HG02610 (cell line): ENCODE results near the gene LLPH.
"Not testable (repeated sequence)": the region's sequence is repeated elsewhere in the genome, so short reads cannot be mapped to it uniquely, and the experiment has no call there.

ENCODE experiments used
- ATAC-seq: cut with Tn5 transposase; IDR thresholded peaks from one replicate; pipeline ENCODE4 v1.9.1; 2021; ENCODE audit warnings: mild to moderate bottlenecking, moderate library complexity; ENCODE audit not compliant: unreplicated experiment

LLPH gene

GRCh38 chr12:66130267-66131066, at the start of gene LLPH:
Gene LLPH (minus strand): TSS chr12:66130750. CDS start chr12:66129106, 1,644 bp downstream.
- ATAC-seq = peak; percentile 98

DNA sequence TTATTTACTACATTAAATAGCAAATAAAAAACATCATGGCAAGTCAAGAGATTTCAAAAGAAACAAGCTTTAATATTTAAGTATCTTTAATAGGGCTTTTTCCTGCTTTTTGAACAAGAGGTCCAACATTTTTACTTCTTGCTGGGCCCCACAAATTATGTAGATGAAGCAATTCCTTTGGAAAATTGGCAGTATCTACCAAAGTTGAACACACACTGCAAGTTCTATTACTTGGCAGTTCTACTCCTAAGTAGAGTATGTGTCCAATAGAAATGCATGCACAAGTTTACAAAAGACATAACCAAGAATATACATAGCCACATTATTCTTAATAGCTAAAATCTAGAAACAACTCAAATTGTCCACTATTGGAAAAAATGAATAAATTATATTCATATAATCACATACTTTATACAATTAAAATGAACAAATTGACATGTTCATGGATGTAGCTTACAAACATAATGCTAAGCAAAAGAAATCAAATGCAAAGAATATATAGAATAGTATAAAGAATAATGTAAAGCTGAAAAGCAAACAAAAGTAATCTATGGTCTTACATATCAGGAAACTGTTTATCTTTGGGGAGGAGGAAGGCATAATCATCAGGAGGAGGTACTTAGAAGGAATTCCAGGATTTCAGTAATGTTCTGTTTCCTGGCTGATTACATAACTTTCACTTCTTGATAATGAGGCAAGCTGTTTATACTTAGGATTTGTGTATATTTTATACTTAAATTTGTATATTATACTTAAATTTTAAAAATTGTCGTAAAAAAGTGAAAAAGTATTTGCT, 45.8 kb upstream of the LLPH start:
- no peak for ATAC-seq

DNA sequence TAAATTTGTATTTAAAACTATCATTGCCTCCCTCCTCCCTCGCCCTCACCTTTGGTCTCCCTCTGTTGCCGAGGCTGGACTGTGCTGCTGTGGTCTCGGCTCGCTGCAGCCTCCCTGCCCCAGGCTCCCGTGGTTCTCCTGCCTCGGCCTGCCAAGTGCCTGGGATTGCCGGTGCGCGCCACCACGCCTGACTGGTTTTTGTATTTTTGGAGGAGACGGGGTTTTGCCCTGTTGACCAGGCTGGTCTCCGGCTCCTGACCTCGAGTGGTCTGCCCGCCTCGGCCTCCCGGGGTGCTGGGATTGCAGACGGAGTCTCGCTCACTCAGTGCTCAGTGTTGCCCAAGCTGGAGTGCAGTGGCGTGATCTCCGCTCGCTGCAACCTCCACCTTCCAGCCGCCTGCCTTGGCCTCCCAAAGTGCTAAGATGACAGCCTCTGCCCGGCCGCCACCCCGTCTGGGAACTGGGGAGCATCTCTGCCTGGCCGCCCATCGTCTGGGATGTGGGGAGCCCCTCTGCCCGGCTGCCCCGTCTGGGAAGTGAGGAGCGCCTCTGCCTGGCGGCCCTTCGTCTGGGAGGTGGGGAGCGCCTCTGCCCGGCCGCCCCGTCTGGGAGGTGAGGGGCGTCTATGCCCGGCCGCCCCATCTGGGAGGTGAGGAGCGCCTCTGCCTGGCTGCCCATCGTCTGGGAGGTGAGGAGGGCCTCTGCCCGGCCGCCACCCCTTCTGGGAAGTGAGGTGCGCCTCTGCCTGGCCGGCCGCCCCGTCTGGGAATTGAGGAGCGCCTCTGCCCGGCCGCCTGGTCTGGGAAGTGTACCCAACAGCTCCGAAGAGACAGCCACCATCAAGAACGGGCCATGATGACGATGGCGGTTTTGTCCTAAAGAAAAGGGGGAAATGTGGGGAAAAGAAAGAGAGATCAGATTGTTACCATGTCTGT, 44.1 kb upstream of the LLPH start:
- not testable (repeated sequence) for ATAC-seq

GRCh38 chr12:66170606-66171005, 40.1 kb upstream of the LLPH start:
- no peak for ATAC-seq

- peak; percentile 90 for ATAC-seq
Observed at GRCh38 chr12:66169221-66170170, 38.9 kb upstream of the LLPH start, which contains the start of gene TMBIM4. Gene TMBIM4 (minus strand): TSS chr12:66169996. CDS start chr12:66169951, 45 bp downstream.

GRCh38 chr12:66168410-66168809, 37.9 kb upstream of the LLPH start:
- ATAC-seq = no peak

DNA sequence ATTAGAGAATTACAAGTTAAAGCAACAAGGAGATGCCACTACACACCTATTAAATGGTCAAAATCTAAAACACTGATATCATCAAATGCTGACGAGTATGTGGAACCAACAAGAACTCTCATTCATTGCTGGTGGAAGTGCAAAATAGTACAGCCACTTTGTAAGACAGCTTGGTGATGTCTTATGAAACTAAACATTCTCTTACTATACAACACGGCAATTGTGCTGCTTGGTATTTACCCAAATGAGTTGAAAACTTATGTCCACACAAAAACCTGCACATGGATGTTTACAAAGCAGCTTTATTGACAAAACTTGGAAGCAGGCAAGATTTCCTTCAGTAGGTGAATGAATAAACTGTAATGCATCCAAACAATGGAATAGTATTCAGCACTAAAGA, 36.0 kb upstream of the LLPH start:
- no peak for ATAC-seq

- no peak for ATAC-seq
Observed at GRCh38 chr12:66165141-66165540, 34.6 kb upstream of the LLPH start.

DNA sequence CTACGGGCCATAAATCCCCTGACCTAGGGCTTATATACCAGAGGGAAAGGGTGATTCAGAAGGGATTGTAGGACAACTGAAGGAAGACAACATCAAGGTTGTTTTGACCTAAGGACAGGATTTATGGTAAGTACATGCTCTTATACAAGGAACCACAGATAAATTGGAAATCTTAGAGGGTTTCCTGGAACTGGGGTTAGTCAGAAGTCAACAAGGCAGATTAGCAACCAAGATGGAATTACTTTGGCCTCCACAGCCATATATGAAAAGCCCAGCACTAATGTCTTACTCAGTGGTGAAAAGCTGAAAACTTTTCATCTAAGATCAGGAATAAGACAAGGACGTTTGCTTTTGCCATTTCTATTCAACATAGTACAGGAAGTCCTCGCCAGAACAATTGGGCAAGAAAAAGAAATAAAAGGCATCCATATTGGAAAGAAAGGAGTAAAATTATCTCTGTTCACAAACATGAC, 33.8 kb upstream of the LLPH start:
- no peak for ATAC-seq

- no peak for ATAC-seq
Observed at GRCh38 chr12:66163289-66163688, 32.7 kb upstream of the LLPH start.

DNA sequence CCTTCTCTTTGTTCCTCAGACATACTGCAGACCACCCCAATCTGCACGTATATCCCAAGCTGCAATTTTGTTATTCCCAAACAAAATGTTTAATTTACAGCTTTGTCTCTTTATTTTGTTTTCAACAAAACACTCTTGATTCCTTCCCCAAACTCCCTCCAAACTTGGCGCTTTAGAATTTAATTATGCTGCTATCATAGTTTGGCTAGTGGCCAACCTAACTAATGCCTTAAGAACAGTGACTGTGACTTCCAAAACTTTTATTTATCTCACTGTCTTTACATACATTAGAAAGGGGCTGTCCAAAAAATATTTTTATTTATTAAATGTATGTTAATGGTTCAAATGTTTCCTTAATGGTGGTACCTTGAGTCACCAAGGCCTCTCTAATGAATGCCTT, 32.2 kb upstream of the LLPH start:
- no peak for ATAC-seq

DNA sequence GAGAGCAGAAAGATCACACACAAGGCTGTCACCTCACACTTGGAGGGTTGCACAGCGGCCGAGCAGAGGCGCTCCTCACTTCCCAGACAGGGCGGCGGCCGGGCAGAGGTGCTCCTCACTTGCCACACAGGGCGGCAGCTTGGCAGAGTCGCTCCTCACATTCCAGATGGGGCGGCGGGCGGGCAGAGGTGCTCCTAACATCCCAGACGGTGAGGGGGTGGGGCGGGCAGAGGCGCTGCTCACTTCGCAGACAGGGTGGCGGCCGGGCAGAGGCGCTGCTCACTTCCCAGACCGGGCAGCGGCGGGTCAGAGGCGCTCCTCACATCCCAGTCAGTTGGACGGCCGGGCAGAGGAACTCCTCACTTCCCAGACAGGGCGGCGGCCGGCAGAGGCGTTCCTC, 30.2 kb upstream of the LLPH start:
- no peak for ATAC-seq

GRCh38 chr12:66159123-66159522, 28.6 kb upstream of the LLPH start:
- ATAC-seq = no peak

DNA sequence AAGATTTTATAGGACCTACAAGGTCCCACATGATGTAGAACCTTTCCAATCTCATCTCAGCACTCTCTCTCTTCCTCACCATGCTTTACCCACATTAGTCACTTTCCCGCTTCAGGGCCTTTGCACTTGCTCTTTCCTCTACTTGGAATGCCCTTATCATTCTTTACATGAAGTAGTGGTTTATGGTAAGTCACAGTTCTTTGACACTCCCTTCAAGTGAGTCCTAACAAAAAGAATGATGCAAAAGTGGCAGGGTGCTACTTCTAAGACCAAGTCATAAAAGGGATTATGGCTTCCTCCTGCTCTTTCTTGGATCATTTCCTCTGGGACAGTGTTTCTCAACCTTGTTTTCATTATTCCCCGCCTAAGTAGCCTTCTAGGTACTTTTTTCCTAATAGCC, 26.1 kb upstream of the LLPH start:
- no peak for ATAC-seq

- ATAC-seq = no peak
Observed at GRCh38 chr12:66154776-66155175, 24.2 kb upstream of the LLPH start.

DNA sequence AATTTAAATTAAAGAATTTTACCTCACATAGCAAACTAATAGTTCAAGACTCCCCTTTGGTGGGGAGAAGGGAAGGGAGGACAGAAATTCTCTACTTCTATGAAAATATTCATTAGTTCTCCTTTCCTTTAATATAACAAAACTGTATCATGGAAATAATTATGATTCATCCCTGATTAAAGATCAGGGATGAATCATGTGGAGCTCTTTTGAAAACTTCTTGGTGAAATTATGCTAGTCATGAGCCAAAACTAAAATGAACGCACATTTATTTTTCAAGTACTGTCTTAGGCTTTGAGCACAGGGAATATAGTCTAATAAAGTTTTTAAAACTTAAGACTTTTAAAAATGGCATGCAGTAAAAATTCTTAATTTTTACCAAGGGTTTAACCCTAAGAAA, 22.2 kb upstream of the LLPH start:
- no peak for ATAC-seq

- no peak for ATAC-seq
Observed at GRCh38 chr12:66149702-66150398, 19.3 kb upstream of the LLPH start.

GRCh38 chr12:66144791-66145754, 14.5 kb upstream of the LLPH start:
- ATAC-seq = no peak
